HepG2 (cell line): ENCODE results near the gene SBSN. TPM values are rescaled to one million over a fixed set of nuclear protein-coding genes. Genes with fewer than 3 reads are reported as not detected.

Experiments
- CSRNP2 ChIP-seq: sonication (generic); formaldehyde crosslinking; conservative IDR thresholded peaks from 2 replicates; pipeline ENCODE4 v1.8.0; 2022; ENCODE audit warnings: low read depth, missing genetic modification reagents
- FIP1L1 ChIP-seq: fragments of 200-400 bp; formaldehyde crosslinking; IDR thresholded peaks from 2 replicates; pipeline ENCODE4 v1.6.1; 2018; ENCODE audit warnings: low read depth, mild to moderate bottlenecking, low read length, moderate library complexity, borderline replicate concordance; ENCODE audit not compliant: insufficient read depth
- GATAD1 ChIP-seq: IDR thresholded peaks from 2 replicates; pipeline ENCODE4 v1.6.1; 2016; ENCODE audit warnings: missing genetic modification reagents, missing compliant biosample characterization
- GFI1 ChIP-seq: sonication (generic); formaldehyde crosslinking; IDR thresholded peaks from 2 replicates; pipeline ENCODE4 v1.5.0; 2020; ENCODE audit warnings: missing genetic modification reagents, mild to moderate bottlenecking, borderline replicate concordance
- HES4 ChIP-seq: sonication (generic); formaldehyde crosslinking; IDR thresholded peaks from 2 replicates; pipeline ENCODE4 v1.9.0; 2021; ENCODE audit warnings: mild to moderate bottlenecking, missing genetic modification reagents, borderline replicate concordance
- HNRNPUL1 ChIP-seq: fragments of 200-400 bp; formaldehyde crosslinking; IDR thresholded peaks from 2 replicates; pipeline ENCODE4 v1.6.1; 2017; ENCODE audit warnings: low read depth, mild to moderate bottlenecking, low read length, moderate library complexity
- MEIS2 ChIP-seq: sonication (generic); formaldehyde crosslinking; IDR thresholded peaks from 2 replicates; pipeline ENCODE4 v1.9.0; 2021; ENCODE audit warnings: mild to moderate bottlenecking, missing genetic modification reagents
- NFRKB ChIP-seq: fragments of 450-650 bp; IDR thresholded peaks from 2 replicates; pipeline ENCODE4 v1.6.1; 2017
- PREB ChIP-seq: sonication (generic); formaldehyde crosslinking; IDR thresholded peaks from 2 replicates; pipeline ENCODE4 v1.4.0; 2020; ENCODE audit warnings: missing genetic modification reagents
- RFX1 ChIP-seq: fragments of 450-650 bp; IDR thresholded peaks from 2 replicates; pipeline ENCODE4 v1.6.1; 2017
- SAP130 ChIP-seq: IDR thresholded peaks from 2 replicates; pipeline ENCODE4 v1.6.1; 2016; ENCODE audit warnings: low read depth
- STAT5B ChIP-seq: sonication (generic); formaldehyde crosslinking; IDR thresholded peaks from 2 replicates; pipeline ENCODE4 v1.4.0; 2020; ENCODE audit warnings: missing genetic modification reagents
- TEAD3 ChIP-seq: optimal IDR thresholded peaks from 2 replicates; pipeline ENCODE3; 2016; ENCODE audit warnings: borderline replicate concordance
- ZFY ChIP-seq: sonication (generic); formaldehyde crosslinking; IDR thresholded peaks from 2 replicates; pipeline ENCODE4 v1.4.0; 2020; ENCODE audit warnings: missing genetic modification reagents
- ZNF274 ChIP-seq: sonication (generic); formaldehyde crosslinking; IDR thresholded peaks from 2 replicates; pipeline ENCODE4 v1.5.1; 2020; ENCODE audit warnings: mild to moderate bottlenecking, missing genetic modification reagents
- ZNF414 ChIP-seq: sonication (generic); formaldehyde crosslinking; IDR thresholded peaks from 2 replicates; pipeline ENCODE4 v1.5.0; 2020; ENCODE audit warnings: missing genetic modification reagents
- ZNF513 ChIP-seq: sonication (generic); formaldehyde crosslinking; conservative IDR thresholded peaks from 2 replicates; pipeline ENCODE4 v1.5.0; 2020; ENCODE audit warnings: missing genetic modification reagents
- ZNF839 ChIP-seq: sonication (generic); formaldehyde crosslinking; IDR thresholded peaks from 2 replicates; pipeline ENCODE4 v1.4.0; 2020; ENCODE audit warnings: missing genetic modification reagents, mild to moderate bottlenecking, borderline replicate concordance
- ZNF883 ChIP-seq: sonication (generic); formaldehyde crosslinking; IDR thresholded peaks from 2 replicates; pipeline ENCODE4 v1.5.1; 2020; ENCODE audit warnings: mild to moderate bottlenecking, missing genetic modification reagents; ENCODE audit errors: not compliant biosample characterization
- ZSCAN25 ChIP-seq: sonication (generic); formaldehyde crosslinking; IDR thresholded peaks from 2 replicates; pipeline ENCODE4 v1.8.0; 2022; ENCODE audit warnings: mild to moderate bottlenecking, missing genetic modification reagents
- polyA plus RNA-seq, 8 experiments: library from polyadenylated mRNA; depleted of rRNA in 3 of 8; stranded (reverse) in 7 of 8; unstranded in 1 of 8; fragments of >200 nt; fragmentation: Illumina TruSeq in 4 of 8; extraction: Trizol in 4 of 8; gene quantifications; 2 replicates each; pipeline versions ENCODE4 v1.2.1 to v1.2.3, GENCODE V29; 2011 to 2016; ENCODE audit warnings: low read depth in 4 of 8, missing spikeins in 1 of 8, mixed read lengths in 1 of 8; ENCODE audit not compliant: insufficient read depth in 1 of 8
- total RNA-seq, 5 experiments: library from RNA; depleted of rRNA; stranded (reverse); fragments of >200 nt; fragmentation: Illumina TruSeq; extraction: Trizol; gene quantifications; 2 replicates each; pipeline ENCODE4 v1.2.3, GENCODE V29; 2016; ENCODE audit warnings: low read depth in 1 of 5
- TF ChIP-seq, protein P1 (sequence below): sonication (generic); formaldehyde crosslinking; IDR thresholded peaks from 2 replicates; pipeline ENCODE4 v1.5.0; 2020; ENCODE audit warnings: missing genetic modification reagents

Gene SBSN
- total and polyA plus RNA-seq, 2 of the 13 experiments (the other 11 are each of a cell fraction or from before 2014, with no cell fraction given), result not detected

DNA sequence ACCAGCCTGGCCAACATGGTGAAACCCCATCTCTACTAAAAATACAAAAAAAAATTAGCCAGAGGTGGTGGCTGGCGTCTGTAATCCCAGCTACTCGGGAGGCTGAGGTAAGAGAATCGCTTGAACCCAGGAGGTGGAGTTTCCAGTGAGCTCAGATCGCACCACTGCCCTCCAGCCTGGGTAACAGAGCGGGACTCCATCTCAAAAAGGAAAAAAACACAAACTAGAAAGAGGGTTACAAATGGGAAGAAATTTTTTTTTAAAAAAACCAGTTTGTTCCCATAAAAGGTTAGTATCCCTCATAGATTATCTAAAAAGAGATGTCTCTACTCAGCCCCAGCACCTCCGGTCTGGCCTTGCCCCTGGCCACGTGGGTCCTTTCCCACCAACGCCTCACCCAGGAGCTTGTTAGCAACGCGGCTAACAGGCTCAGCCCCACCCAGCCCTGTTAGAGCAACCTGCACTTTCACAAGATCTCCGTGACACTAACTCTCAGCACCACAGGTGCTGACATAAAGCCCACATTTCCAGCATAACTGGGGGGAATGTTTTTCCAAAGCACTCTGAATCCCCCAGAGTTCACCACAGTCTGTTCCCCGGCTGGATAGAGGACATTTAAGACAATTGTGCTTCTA, 19.0 kb downstream of the SBSN start (continued):
- TF ChIP-seq CSRNP2 (CRISPR knock-in tag), result no peak
- TF ChIP-seq, protein P1, sequence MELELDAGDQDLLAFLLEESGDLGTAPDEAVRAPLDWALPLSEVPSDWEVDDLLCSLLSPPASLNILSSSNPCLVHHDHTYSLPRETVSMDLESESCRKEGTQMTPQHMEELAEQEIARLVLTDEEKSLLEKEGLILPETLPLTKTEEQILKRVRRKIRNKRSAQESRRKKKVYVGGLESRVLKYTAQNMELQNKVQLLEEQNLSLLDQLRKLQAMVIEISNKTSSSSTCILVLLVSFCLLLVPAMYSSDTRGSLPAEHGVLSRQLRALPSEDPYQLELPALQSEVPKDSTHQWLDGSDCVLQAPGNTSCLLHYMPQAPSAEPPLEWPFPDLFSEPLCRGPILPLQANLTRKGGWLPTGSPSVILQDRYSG (CRISPR knock-in tag), result no peak
- no peak for TF ChIP-seq RFX1
- TF ChIP-seq ZNF513 (CRISPR knock-in tag), result no peak
- no peak for TF ChIP-seq PREB
- TF ChIP-seq HNRNPUL1, result no peak
- no peak for TF ChIP-seq GFI1 (CRISPR knock-in tag)
- no peak for TF ChIP-seq ZNF414 (CRISPR knock-in tag)
- TF ChIP-seq ZFY, result peak; percentile 36; the same call in 1 of the 2 replicates
- no peak for TF ChIP-seq GATAD1
- no peak for TF ChIP-seq TEAD3 (CRISPR knock-in tag)
- no peak for TF ChIP-seq NFRKB
- TF ChIP-seq MEIS2 (CRISPR knock-in tag), result no peak
- no peak for TF ChIP-seq STAT5B (CRISPR knock-in tag)
- no peak for TF ChIP-seq HES4 (CRISPR knock-in tag)
- no peak for TF ChIP-seq ZNF883 (CRISPR knock-in tag)
- TF ChIP-seq SAP130 (CRISPR knock-in tag), result peak; percentile 85
- no peak for TF ChIP-seq ZNF839 (CRISPR knock-in tag)
- TF ChIP-seq FIP1L1, result no peak
- TF ChIP-seq ZNF274 (CRISPR knock-in tag), result no peak
- TF ChIP-seq ZSCAN25 (CRISPR knock-in tag), result no peak
